ACC112 (cell line): ENCODE measurements around the gene APEX1.

ENCODE experiments used
- H2AFZ ChIP-seq: fragments of 200-600 bp; sonication (generic); one replicate; pipeline ENCODE4 v1.6.0; 2017; ENCODE audit warnings: antibody characterized with exemption, low read length; ENCODE audit not compliant: unreplicated experiment
- H3K27ac ChIP-seq: fragments of 200-600 bp; sonication (generic); 2 replicates; pipeline ENCODE4 v1.5.1; 2014; ENCODE audit warnings: low read depth, mild to moderate bottlenecking, antibody characterized with exemption, low read length, moderate library complexity
- H3K27me3 ChIP-seq: fragments of 200-600 bp; sonication (generic); 2 replicates; pipeline ENCODE4 v1.6.1; 2014; ENCODE audit warnings: mild to moderate bottlenecking, antibody characterized with exemption, low read length, moderate library complexity, mixed read lengths; ENCODE audit not compliant: insufficient read depth
- H3K36me3 ChIP-seq: fragments of 200-600 bp; sonication (generic); 2 replicates; pipeline ENCODE4 v1.6.1; 2016; ENCODE audit warnings: mild to moderate bottlenecking, antibody characterized with exemption, low read length, moderate library complexity, mixed read lengths; ENCODE audit not compliant: insufficient read depth
- H3K4me1 ChIP-seq: fragments of 200-600 bp; sonication (generic); one replicate; pipeline ENCODE4 v1.6.1; 2016; ENCODE audit warnings: low read length, mixed read lengths; ENCODE audit not compliant: insufficient read depth, unreplicated experiment, control insufficient read depth
- H3K4me3 ChIP-seq: fragments of 200-600 bp; sonication (generic); 2 replicates; pipeline ENCODE4 v1.5.1; 2014; ENCODE audit warnings: mild to moderate bottlenecking, low read depth, low read length
- H3K79me2 ChIP-seq: fragments of 200-600 bp; sonication (generic); one replicate; pipeline ENCODE4 v1.6.0; 2016; ENCODE audit warnings: low read length; ENCODE audit not compliant: control insufficient read depth, unreplicated experiment, insufficient read depth

The APEX1 gene

GRCh38 chr14:20458031-20458789 lies 3.2 kb downstream of the APEX1 start:
- Histone ChIP-seq H3K36me3 (peaks cover 18% of the 10 kb centered on the region; the same call in 1 of the 2 replicates), H3K27ac (no peak overlapping the region), H3K27me3 (no peaks in the 10 kb centered on the region), H3K4me1 (peaks cover 33% of the 10 kb centered on the region), H3K79me2 (peaks cover 61% of the 10 kb centered on the region), H2AFZ (no peak overlapping the region), H3K4me3 (no peak overlapping the region)

DNA sequence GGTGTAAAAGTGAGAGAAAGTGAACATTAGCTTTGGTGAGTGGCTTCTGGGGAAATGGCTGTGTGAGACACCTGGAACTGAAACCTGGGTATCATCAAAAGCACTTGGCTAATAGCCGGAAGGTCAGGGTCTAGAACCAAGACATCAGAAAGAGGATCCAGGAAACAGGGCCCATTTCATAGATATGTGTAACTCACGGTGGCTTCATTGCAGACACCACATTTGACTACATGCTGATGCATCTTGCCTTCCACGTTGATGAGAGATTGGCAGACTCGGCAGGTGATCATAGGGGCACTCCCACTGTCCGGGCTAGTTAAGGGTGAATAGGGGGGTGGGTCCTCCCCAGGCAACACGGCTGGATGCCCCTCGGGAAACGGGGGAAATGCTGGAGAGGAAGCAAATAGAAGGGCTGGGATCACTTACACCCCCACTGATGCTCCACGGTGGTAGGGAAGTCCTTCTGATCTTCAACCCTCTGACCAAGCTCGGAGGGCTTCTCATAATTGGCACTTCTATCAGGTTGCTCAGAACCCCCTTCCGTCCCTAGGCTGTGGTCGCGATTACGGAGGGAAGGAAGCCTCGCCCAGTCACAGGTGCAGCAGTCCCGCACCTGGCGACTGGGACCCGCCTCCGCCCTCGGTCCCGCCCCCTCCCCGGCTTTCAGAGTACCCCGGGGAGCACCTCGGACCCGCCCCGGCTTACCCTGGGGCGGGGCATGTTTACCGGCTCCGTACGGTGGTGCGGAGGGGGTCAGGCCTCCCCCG lies 5.6 kb downstream of the APEX1 start:
- H3K4me1 ChIP-seq: peaks cover 30% of the 10 kb centered on the region

GRCh38 chr14:20461225-20462141 lies 6.5 kb downstream of the APEX1 start, which contains the start of gene PIP4P1:
Gene PIP4P1 (minus strand): TSS chr14:20461434. CDS start chr14:20461325, 109 bp downstream.
- Histone ChIP-seq H2AFZ (peak within 1 kb of the TSS; percentile 79), H3K4me1 (peaks cover 27% of the 10 kb centered on the region), H3K36me3 (peaks cover 18% of the 10 kb centered on the region; the same call in 1 of the 2 replicates), H3K27me3 (no peaks in the 10 kb centered on the region), H3K27ac (peak within 1 kb of the TSS; percentile 73), H3K4me3 (peak within 1 kb of the TSS; percentile 88), H3K79me2 (peaks cover 42% of the 10 kb centered on the region)

More for the DNA sequence above, 5.6 kb downstream of the APEX1 start:
- Histone ChIP-seq H3K27me3 (no peaks in the 10 kb centered on the region), H3K79me2 (peaks cover 50% of the 10 kb centered on the region), H3K27ac (peak overlapping the region; percentile 66), H2AFZ (peak overlapping the region; percentile 79), H3K4me3 (peak overlapping the region; percentile 88), H3K36me3 (peaks cover 18% of the 10 kb centered on the region; the same call in 1 of the 2 replicates)

GRCh38 chr14:20468764-20469241 lies 13.8 kb downstream of the APEX1 start:
- H2AFZ ChIP-seq: peak overlapping the region; percentile 71
- peaks cover 27% of the 10 kb centered on the region for H3K4me1 ChIP-seq
- peak overlapping the region; percentile 91 for H3K4me3 ChIP-seq

DNA sequence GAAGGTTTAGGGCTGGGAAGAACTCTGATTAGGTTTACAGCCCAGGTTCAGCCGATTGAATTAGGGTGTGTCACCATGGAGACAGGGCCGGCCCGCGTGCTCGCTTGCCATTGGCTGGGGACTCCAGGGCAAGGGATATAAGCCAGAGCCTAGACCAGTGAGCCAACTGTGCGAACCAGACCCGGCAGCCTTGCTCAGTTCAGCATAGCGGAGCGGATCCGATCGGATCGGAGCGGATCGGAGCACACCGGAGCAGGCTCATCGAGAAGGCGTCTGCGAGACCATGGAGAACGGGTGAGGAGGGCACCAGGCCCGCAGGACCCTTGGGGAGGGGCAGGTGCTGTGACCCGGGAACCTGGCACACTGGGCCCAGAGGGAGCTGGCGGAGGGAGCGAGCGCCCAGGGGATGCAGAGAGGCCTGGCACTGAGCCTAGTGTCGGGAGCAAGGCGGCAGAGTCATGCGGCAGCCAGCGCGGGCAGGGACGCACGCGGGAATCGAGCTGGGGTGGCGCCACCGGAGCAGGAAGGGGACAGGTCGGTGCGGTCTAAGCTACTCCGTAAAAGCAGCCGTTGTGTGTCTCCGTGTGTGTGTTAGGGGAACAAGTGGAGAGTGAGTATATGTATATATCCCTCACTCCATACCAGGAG lies 14.3 kb downstream of the APEX1 start, which contains the start of gene PNP:
Gene PNP (plus strand): TSS at position 165 of the 648 bp plus-strand sequence. CDS start 119 bp downstream, at position 284.
- Histone ChIP-seq H2AFZ (peak within 1 kb of the TSS; percentile 71), H3K4me1 (peaks cover 27% of the 10 kb centered on the region), H3K27ac (peak within 1 kb of the TSS; percentile 85), H3K79me2 (peaks cover 47% of the 10 kb centered on the region), H3K27me3 (no peaks in the 10 kb centered on the region), H3K36me3 (peaks cover 16% of the 10 kb centered on the region; the same call in 1 of the 2 replicates), H3K4me3 (peak within 1 kb of the TSS; percentile 91)

More at GRCh38 chr14:20468764-20469241, 13.8 kb downstream of the APEX1 start:
- H3K36me3 ChIP-seq: peaks cover 10% of the 10 kb centered on the region; the same call in 1 of the 2 replicates
- H3K27me3 ChIP-seq: no peaks in the 10 kb centered on the region
- peak overlapping the region; percentile 85; the same call in 1 of the 2 replicates for H3K27ac ChIP-seq
- peaks cover 42% of the 10 kb centered on the region for H3K79me2 ChIP-seq

DNA sequence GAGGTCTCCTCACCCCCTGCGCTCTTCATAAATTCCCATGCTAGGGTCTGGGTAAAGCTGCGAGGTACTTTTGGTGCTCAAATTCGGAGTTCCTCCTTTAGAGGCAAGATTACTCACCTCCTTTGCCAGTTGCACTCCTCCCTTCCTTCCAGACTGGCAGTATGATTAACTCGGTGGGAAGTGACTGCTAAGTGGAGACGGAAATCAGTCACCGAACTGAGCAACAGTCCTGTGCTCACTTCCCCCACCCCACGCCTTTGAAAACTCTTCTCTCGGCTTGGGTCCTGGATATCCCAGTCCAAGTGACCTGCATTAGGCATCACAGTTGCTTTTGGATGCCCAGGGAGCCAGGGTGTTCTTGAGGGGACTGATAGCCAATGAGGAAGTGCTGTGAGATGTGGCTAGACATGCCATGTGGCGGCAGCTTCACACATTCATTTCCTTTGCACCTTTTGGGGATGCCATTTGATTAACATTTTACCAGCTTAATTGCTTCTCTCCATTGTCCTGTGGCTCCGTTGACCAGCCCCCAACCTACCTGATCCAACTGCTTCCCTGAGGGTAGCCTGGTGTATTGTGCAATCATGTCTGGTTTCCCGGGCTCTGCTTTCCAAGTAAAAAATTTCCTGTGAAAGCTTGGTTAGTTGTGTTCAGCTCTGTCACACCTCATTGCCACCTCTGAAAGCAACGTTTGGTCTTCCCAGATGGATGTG lies 15.0 kb downstream of the APEX1 start:
- Histone ChIP-seq H3K27ac (peak overlapping the region; percentile 85), H3K27me3 (no peaks in the 10 kb centered on the region), H3K36me3 (peaks cover 21% of the 10 kb centered on the region; the same call in 1 of the 2 replicates)

GRCh38 chr14:20470603-20470901 lies 15.5 kb downstream of the APEX1 start:
- peaks cover 52% of the 10 kb centered on the region for H3K79me2 ChIP-seq
- no peaks in the 10 kb centered on the region for H3K27me3 ChIP-seq
- peak overlapping the region; percentile 3 for H2AFZ ChIP-seq
- peaks cover 23% of the 10 kb centered on the region; the same call in 1 of the 2 replicates for H3K36me3 ChIP-seq
- H3K4me1 ChIP-seq: peaks cover 27% of the 10 kb centered on the region
- peak overlapping the region; percentile 85 for H3K27ac ChIP-seq
- H3K4me3 ChIP-seq: peak overlapping the region; percentile 91

More for the DNA sequence above, 15.0 kb downstream of the APEX1 start:
- peaks cover 27% of the 10 kb centered on the region for H3K4me1 ChIP-seq
- peak overlapping the region; percentile 33 for H2AFZ ChIP-seq
- peaks cover 52% of the 10 kb centered on the region for H3K79me2 ChIP-seq
- peak overlapping the region; percentile 91 for H3K4me3 ChIP-seq

- H3K4me1 ChIP-seq: peaks cover 38% of the 10 kb centered on the region
- peaks cover 37% of the 10 kb centered on the region; the same call in 1 of the 2 replicates for H3K36me3 ChIP-seq
- no peaks in the 10 kb centered on the region for H3K27me3 ChIP-seq
- H3K79me2 ChIP-seq: peaks cover 52% of the 10 kb centered on the region
- H3K27ac ChIP-seq: no peak overlapping the region
- no peak overlapping the region for H2AFZ ChIP-seq
- peak overlapping the region; percentile 23; the same call in 1 of the 2 replicates for H3K4me3 ChIP-seq
These were observed 17.6 kb downstream of the APEX1 start for GRCh38 chr14:20472536-20473169.

DNA sequence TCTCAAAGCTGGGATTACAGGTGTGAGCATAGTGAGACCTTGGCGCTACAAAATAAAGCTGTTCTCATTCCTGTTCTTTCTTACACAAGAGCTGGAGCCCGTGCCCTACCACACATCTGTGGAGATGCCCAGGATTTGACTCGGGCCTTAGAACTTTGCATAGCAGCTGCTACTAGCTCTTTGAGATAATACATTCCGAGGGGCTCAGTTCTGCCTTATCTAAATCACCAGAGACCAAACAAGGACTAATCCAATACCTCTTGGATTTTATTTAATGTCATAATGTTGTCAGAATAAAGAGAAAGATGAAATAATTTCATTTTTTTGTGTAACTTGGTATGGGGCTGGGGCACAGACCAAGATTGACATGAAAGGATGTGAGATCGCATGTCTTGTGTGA lies 21.8 kb downstream of the APEX1 start:
- Histone ChIP-seq H2AFZ (no peak overlapping the region), H3K27ac (peak overlapping the region; percentile 40), H3K4me3 (no peak overlapping the region), H3K79me2 (peaks cover 29% of the 10 kb centered on the region), H3K4me1 (peaks cover 29% of the 10 kb centered on the region), H3K27me3 (no peaks in the 10 kb centered on the region), H3K36me3 (peaks cover 37% of the 10 kb centered on the region; the same call in 1 of the 2 replicates)
